OCI-LY3 (cell line): ENCODE measurements around the gene SHC4.

Experiments used
- CTCF ChIP-seq: fragments of 200-600, 300-600 bp; sonication (generic); IDR thresholded peaks from 2 replicates; pipeline ENCODE4 v1.5.1; 2014; ENCODE audit warnings: antibody characterized with exemption, low read length, low read depth
- EZH2phosphoT487 ChIP-seq: fragments of 200-600 bp; shearing (Covaris generic); IDR thresholded peaks from 2 replicates; pipeline ENCODE4 v1.6.1; 2018; ENCODE audit warnings: antibody characterized with exemption, mixed run types, low read depth

- TF ChIP-seq CTCF (no peak), EZH2phosphoT487 (no peak)
Measured at GRCh38 chr15:48935236-48935635, 28.5 kb downstream of the SHC4 start.
